Neural crest cell (in vitro differentiated cells): ENCODE results near the gene ANKZF1. TPM values are rescaled to one million over a fixed set of nuclear protein-coding genes. Genes with fewer than 3 reads are reported as not detected.

Experiments
- DNase-seq: peaks from one replicate; pipeline ENCODE4 v3.0.0; 2021; ENCODE audit warnings: low read depth, mixed read lengths, low spot score
- H3K27ac Mint-ChIP-seq: one replicate; pipeline ENCODE4 v1.8.0; 2021; ENCODE audit warnings: mild to moderate bottlenecking, mixed read lengths; ENCODE audit not compliant: unreplicated experiment
- H3K27me3 Mint-ChIP-seq: 2 replicates; pipeline ENCODE4 v1.8.0; 2021; ENCODE audit warnings: low read depth, mild to moderate bottlenecking, mixed read lengths
- H3K36me3 Mint-ChIP-seq: 2 replicates; pipeline ENCODE4 v1.8.0; 2021; ENCODE audit warnings: low read depth, mild to moderate bottlenecking, mixed read lengths
- H3K4me1 Mint-ChIP-seq: 2 replicates; pipeline ENCODE4 v1.8.0; 2021; ENCODE audit warnings: mixed read lengths
- H3K4me3 Mint-ChIP-seq: one replicate; pipeline ENCODE4 v1.8.0; 2021; ENCODE audit warnings: mild to moderate bottlenecking, mixed read lengths
- H3K9me3 Mint-ChIP-seq: 2 replicates; pipeline ENCODE4 v1.8.0; 2021; ENCODE audit warnings: mixed read lengths
- long read RNA-seq: library from polyadenylated mRNA; unstranded; transcript quantifications from one replicate; pipeline ENCODE4 v2.0.0, GENCODE V29; 2020
- total RNA-seq: library from RNA; stranded (reverse); gene quantifications from 2 replicates; pipeline ENCODE4 v1.2.1, GENCODE V29; 2021
- TF ChIP-seq, protein P1 (sequence below): fragments of 200-600 bp; sonication (generic); conservative IDR thresholded peaks from 2 replicates; pipeline ENCODE4 v1.5.0; 2021; ENCODE audit warnings: antibody characterized with exemption, mild to moderate bottlenecking

The ANKZF1 gene, protein sequence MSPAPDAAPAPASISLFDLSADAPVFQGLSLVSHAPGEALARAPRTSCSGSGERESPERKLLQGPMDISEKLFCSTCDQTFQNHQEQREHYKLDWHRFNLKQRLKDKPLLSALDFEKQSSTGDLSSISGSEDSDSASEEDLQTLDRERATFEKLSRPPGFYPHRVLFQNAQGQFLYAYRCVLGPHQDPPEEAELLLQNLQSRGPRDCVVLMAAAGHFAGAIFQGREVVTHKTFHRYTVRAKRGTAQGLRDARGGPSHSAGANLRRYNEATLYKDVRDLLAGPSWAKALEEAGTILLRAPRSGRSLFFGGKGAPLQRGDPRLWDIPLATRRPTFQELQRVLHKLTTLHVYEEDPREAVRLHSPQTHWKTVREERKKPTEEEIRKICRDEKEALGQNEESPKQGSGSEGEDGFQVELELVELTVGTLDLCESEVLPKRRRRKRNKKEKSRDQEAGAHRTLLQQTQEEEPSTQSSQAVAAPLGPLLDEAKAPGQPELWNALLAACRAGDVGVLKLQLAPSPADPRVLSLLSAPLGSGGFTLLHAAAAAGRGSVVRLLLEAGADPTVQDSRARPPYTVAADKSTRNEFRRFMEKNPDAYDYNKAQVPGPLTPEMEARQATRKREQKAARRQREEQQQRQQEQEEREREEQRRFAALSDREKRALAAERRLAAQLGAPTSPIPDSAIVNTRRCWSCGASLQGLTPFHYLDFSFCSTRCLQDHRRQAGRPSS
- 36.4 and 40.3 TPM in 2 replicates for total RNA-seq
- long read RNA-seq, transcript ANKZF1-201 (14 exons, 2,579 nt): major isoform, 7 of 36 reads
- long read RNA-seq, partial matches to known transcripts: 11 of 36 reads
- long read RNA-seq, other reads (novel, unspliced or antisense): 17 of 36 reads

DNA sequence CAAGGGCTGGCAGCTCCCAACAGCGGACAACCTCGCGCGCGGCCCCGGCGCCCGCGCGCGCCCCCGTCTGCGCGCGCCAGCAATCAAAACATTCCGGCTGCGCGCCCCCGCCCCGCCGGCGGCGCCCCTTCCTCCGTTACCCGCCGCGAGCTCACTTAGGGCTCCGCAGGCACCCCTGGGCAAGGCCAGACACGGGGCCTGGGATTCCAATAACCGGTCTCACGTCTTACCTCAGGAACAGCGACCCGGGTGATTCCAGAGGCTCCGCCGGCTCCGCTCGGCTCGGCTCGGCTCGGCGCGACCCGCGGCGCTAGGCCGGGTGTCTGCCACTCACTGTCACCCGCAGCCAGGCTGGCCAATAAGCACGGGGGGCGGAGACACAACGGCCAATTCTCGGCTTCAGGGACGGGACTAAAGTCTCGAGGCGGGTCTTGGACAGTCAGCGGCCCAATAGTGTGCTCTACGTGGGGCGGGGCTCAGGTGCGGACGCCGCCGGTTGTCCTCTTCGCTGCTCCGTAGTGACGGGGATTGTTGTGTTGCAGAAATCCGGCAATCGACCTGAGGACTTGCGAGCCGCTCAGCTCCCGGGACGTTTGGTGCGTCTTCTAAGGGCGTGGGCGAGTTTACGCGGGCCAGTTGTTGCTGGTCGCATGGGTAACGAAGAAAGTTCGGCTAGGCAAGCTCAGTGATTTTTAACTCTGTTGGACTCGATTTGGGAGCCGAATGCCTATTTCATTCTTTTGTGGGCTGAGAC, at the start of gene ANKZF1, which contains the start of gene ATG9A:
ANKZF1 (plus strand) TSS at position 502 of the 754 bp plus-strand sequence. CDS start 452 bp downstream, outside the sequence.
ATG9A (minus strand) TSS at position 332 of the 754 bp plus-strand sequence. CDS start 1,612 bp downstream, outside the sequence.
- TF ChIP-seq, protein P1, sequence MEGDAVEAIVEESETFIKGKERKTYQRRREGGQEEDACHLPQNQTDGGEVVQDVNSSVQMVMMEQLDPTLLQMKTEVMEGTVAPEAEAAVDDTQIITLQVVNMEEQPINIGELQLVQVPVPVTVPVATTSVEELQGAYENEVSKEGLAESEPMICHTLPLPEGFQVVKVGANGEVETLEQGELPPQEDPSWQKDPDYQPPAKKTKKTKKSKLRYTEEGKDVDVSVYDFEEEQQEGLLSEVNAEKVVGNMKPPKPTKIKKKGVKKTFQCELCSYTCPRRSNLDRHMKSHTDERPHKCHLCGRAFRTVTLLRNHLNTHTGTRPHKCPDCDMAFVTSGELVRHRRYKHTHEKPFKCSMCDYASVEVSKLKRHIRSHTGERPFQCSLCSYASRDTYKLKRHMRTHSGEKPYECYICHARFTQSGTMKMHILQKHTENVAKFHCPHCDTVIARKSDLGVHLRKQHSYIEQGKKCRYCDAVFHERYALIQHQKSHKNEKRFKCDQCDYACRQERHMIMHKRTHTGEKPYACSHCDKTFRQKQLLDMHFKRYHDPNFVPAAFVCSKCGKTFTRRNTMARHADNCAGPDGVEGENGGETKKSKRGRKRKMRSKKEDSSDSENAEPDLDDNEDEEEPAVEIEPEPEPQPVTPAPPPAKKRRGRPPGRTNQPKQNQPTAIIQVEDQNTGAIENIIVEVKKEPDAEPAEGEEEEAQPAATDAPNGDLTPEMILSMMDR: no peak
- peak within 1 kb of the TSS; percentile 93 for H3K27ac Mint-ChIP-seq
- peaks cover 22% of the 10 kb centered on the region for H3K4me1 Mint-ChIP-seq
- no peaks in the 10 kb centered on the region for H3K36me3 Mint-ChIP-seq
- no peaks in the 10 kb centered on the region for H3K27me3 Mint-ChIP-seq
- peak; percentile 96 for DNase-seq
- no peaks in the 10 kb centered on the region for H3K9me3 Mint-ChIP-seq
- H3K4me3 Mint-ChIP-seq: peak within 1 kb of the TSS; percentile 100

DNA sequence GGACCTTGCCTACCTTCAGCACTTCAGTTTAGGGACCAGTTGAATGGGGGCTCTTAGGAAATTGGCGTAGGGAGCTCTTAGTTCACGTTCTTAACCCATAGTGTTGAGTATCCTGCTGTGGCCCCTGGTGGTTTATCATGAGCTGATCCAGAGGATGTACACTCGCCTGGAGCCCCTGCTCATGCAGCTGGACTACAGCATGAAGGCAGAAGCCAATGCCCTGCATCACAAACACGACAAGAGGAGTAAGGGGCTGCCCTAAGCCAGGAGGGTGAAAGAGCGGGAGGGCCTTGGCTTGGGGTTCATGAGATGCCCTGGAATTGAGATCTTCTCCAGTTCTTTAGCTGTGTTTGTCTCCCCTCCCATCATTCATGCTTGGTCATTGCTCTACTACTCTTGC, 48.6 kb upstream of the ANKZF1 start:
- TF ChIP-seq, protein P1: no peak
- Mint-ChIP-seq H3K27me3 (no peaks in the 10 kb centered on the region), H3K9me3 (no peaks in the 10 kb centered on the region), H3K36me3 (peaks cover 6% of the 10 kb centered on the region), H3K27ac (no peak overlapping the region), H3K4me1 (peaks cover 21% of the 10 kb centered on the region), H3K4me3 (peak overlapping the region; percentile 89)
- no peak for DNase-seq

DNA sequence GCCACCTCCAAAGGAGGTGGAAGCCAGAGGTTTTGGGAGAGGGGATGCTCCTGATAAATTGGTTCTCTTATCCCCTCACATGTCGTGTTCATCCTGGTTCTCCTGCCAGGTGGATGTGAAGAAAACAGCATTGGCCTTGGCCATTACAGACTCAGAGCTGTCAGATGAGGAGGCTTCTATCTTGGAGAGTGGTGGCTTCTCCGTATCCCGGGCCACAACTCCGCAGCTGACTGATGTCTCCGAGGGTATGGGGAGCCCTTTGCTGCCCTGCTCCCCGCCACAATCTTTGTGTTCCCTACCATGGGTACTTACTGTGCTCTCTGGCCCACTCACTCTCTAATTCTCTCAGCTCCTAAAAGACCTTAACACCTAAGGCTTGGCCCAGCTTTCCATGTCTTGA, 48.1 kb upstream of the ANKZF1 start:
- TF ChIP-seq, protein P1: no peak
- Mint-ChIP-seq H3K9me3 (no peaks in the 10 kb centered on the region), H3K27me3 (no peaks in the 10 kb centered on the region), H3K4me1 (peaks cover 19% of the 10 kb centered on the region), H3K4me3 (peak overlapping the region; percentile 89), H3K27ac (no peak overlapping the region), H3K36me3 (peaks cover 6% of the 10 kb centered on the region)
- no peak for DNase-seq

DNA sequence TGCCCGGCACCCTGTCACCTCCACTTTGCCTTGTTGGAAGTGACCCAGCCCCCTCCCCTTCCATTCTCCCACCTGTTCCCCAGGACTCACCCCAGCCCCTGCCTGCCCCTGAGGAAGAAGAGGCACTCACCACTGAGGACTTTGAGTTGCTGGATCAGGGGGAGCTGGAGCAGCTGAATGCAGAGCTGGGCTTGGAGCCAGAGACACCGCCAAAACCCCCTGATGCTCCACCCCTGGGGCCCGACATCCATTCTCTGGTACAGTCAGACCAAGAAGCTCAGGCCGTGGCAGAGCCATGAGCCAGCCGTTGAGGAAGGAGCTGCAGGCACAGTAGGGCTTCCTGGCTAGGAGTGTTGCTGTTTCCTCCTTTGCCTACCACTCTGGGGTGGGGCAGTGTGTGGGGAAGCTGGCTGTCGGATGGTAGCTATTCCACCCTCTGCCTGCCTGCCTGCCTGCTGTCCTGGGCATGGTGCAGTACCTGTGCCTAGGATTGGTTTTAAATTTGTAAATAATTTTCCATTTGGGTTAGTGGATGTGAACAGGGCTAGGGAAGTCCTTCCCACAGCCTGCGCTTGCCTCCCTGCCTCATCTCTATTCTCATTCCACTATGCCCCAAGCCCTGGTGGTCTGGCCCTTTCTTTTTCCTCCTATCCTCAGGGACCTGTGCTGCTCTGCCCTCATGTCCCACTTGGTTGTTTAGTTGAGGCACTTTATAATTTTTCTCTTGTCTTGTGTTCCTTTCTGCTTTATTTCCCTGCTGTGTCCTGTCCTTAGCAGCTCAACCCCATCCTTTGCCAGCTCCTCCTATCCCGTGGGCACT, 47.1 kb upstream of the ANKZF1 start:
- Mint-ChIP-seq H3K27ac (no peak overlapping the region), H3K4me3 (peak overlapping the region; percentile 57), H3K27me3 (no peaks in the 10 kb centered on the region), H3K9me3 (no peaks in the 10 kb centered on the region), H3K4me1 (peaks cover 13% of the 10 kb centered on the region), H3K36me3 (peaks cover 6% of the 10 kb centered on the region)
- no peak for DNase-seq
- TF ChIP-seq, protein P1: no peak
